SK-N-SH treated with all-trans-retinoic acid at 6 μM for 48 hours (cell line): ENCODE results near the gene GFRA1.

ENCODE experiments used
- ARNTL ChIP-seq: fragments of 450-650 bp; formaldehyde crosslinking; IDR thresholded peaks from 2 replicates; pipeline ENCODE4 v1.5.0; 2020; ENCODE audit warnings: low read depth, mild to moderate bottlenecking, moderate library complexity, borderline replicate concordance
- BACH2 ChIP-seq: fragments of 250-450 bp; sonication (Bioruptor Pico); IDR thresholded peaks from 2 replicates; pipeline ENCODE4 v1.9.0; 2021; ENCODE audit warnings: mild to moderate bottlenecking, borderline replicate concordance
- CSDC2 ChIP-seq: fragments of 250-450 bp; sonication (Bioruptor Pico); IDR thresholded peaks from 2 replicates; pipeline ENCODE4 v1.5.0; 2020; ENCODE audit warnings: mild to moderate bottlenecking, moderate library complexity
- ISL1 ChIP-seq: fragments of 250-450 bp; sonication (Bioruptor Pico); IDR thresholded peaks from 2 replicates; pipeline ENCODE4 v2.1.2; 2022; ENCODE audit warnings: mild to moderate bottlenecking, moderate library complexity
- RARB ChIP-seq: fragments of 250-450 bp; sonication (Bioruptor Pico); IDR thresholded peaks from 2 replicates; pipeline ENCODE4 v1.8.0; 2021; ENCODE audit warnings: mild to moderate bottlenecking, moderate library complexity
- TCF4 ChIP-seq: fragments of 250-450 bp; sonication (Bioruptor Pico); IDR thresholded peaks from 2 replicates; pipeline ENCODE4 v1.8.0; 2021; ENCODE audit warnings: mild to moderate bottlenecking, moderate library complexity, borderline replicate concordance
- TSHZ2 ChIP-seq: fragments of 250-450 bp; sonication (Bioruptor Pico); IDR thresholded peaks from 2 replicates; pipeline ENCODE4 v1.5.0; 2020; ENCODE audit warnings: mild to moderate bottlenecking, moderate library complexity
- ZC3H10 ChIP-seq: fragments of 250-450 bp; sonication (Bioruptor Pico); IDR thresholded peaks from 2 replicates; pipeline ENCODE4 v1.5.1; 2021; ENCODE audit warnings: mild to moderate bottlenecking, moderate library complexity
- ZFP3 ChIP-seq: fragments of 250-450 bp; sonication (Bioruptor Pico); IDR thresholded peaks from 2 replicates; pipeline ENCODE4 v1.5.0; 2020; ENCODE audit warnings: mild to moderate bottlenecking, moderate library complexity
- ZFP30 ChIP-seq: fragments of 450-650 bp; formaldehyde crosslinking; IDR thresholded peaks from 2 replicates; pipeline ENCODE4 v1.5.0; 2022; ENCODE audit warnings: mild to moderate bottlenecking, moderate library complexity
- ZNF8 ChIP-seq: fragments of 450-650 bp; formaldehyde crosslinking; IDR thresholded peaks from 2 replicates; pipeline ENCODE4 v1.5.0; 2020; ENCODE audit warnings: mild to moderate bottlenecking, moderate library complexity
- TF ChIP-seq, protein P1 (sequence below): fragments of 250-450 bp; sonication (Bioruptor Pico); IDR thresholded peaks from 2 replicates; pipeline ENCODE4 v1.8.0; 2020; ENCODE audit warnings: mild to moderate bottlenecking, moderate library complexity, borderline replicate concordance

GRCh38 chr10:116256752-116257259 lies 16.2 kb downstream of the GFRA1 start:
- TF ChIP-seq BACH2 (no peak), RARB (no peak), ARNTL (no peak), ISL1 (no peak), ZC3H10 (no peak), ZFP30 (CRISPR knock-in tag) (no peak), ZFP3 (CRISPR knock-in tag) (no peak), TSHZ2 (CRISPR knock-in tag) (no peak), ZNF8 (CRISPR knock-in tag) (no peak), TCF4 (CRISPR knock-in tag) (no peak), CSDC2 (CRISPR knock-in tag) (no peak)
- TF ChIP-seq, protein P1, sequence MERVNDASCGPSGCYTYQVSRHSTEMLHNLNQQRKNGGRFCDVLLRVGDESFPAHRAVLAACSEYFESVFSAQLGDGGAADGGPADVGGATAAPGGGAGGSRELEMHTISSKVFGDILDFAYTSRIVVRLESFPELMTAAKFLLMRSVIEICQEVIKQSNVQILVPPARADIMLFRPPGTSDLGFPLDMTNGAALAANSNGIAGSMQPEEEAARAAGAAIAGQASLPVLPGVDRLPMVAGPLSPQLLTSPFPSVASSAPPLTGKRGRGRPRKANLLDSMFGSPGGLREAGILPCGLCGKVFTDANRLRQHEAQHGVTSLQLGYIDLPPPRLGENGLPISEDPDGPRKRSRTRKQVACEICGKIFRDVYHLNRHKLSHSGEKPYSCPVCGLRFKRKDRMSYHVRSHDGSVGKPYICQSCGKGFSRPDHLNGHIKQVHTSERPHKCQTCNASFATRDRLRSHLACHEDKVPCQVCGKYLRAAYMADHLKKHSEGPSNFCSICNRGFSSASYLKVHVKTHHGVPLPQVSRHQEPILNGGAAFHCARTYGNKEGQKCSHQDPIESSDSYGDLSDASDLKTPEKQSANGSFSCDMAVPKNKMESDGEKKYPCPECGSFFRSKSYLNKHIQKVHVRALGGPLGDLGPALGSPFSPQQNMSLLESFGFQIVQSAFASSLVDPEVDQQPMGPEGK, result no peak
